Stimulated activated CD8-positive, alpha-beta memory T cell treated with anti-CD3 and anti-CD28 coated beads, Interleukin-12 subunit alpha, Interleukin-12 subunit beta, amount 100 ng/mL, for 4 hours (primary cell): ENCODE results near the gene ABCC4.

Source experiments
- DNase-seq: peaks from one replicate; pipeline ENCODE4 v3.0.0-alpha.2; 2020; ENCODE audit warnings: low read depth

Gene ABCC4

GRCh38 chr13:95258098-95258497, 43.2 kb downstream of the ABCC4 start:
- no peak for DNase-seq

GRCh38 chr13:95256091-95256490, 45.2 kb downstream of the ABCC4 start:
- DNase-seq, result no peak

- DNase-seq, result no peak
Measured at GRCh38 chr13:95255072-95255732, 46.0 kb downstream of the ABCC4 start.

- no peak for DNase-seq
Measured at GRCh38 chr13:95254339-95254738, 46.9 kb downstream of the ABCC4 start.

- DNase-seq, result no peak
Measured at GRCh38 chr13:95253033-95253432, 48.2 kb downstream of the ABCC4 start.

- DNase-seq, result no peak
Measured at GRCh38 chr13:95251641-95252040, 49.6 kb downstream of the ABCC4 start.

GRCh38 chr13:95250961-95251360, 50.3 kb downstream of the ABCC4 start:
- no peak for DNase-seq

- no peak for DNase-seq
Measured at GRCh38 chr13:95248953-95249352, 52.3 kb downstream of the ABCC4 start.

- DNase-seq, result no peak
Measured at GRCh38 chr13:95247852-95248251, 53.4 kb downstream of the ABCC4 start.

GRCh38 chr13:95247171-95247570, 54.1 kb downstream of the ABCC4 start:
- no peak for DNase-seq

GRCh38 chr13:95246292-95247082, 54.8 kb downstream of the ABCC4 start:
- DNase-seq, result no peak

GRCh38 chr13:95245071-95245470, 56.2 kb downstream of the ABCC4 start:
- DNase-seq, result no peak

- DNase-seq, result no peak
Measured at GRCh38 chr13:95243207-95243606, 58.0 kb downstream of the ABCC4 start.

- DNase-seq, result no peak
Measured at GRCh38 chr13:95241321-95241720, 59.9 kb downstream of the ABCC4 start.

- no peak for DNase-seq
Measured at GRCh38 chr13:95239283-95239682, 62.0 kb downstream of the ABCC4 start.

- no peak for DNase-seq
Measured at GRCh38 chr13:95237310-95237870, 63.9 kb downstream of the ABCC4 start.

- DNase-seq, result no peak
Measured at GRCh38 chr13:95236774-95237173, 64.5 kb downstream of the ABCC4 start.

GRCh38 chr13:95235974-95236373, 65.3 kb downstream of the ABCC4 start:
- DNase-seq, result no peak

- no peak for DNase-seq
Measured at GRCh38 chr13:95235199-95235756, 66.0 kb downstream of the ABCC4 start.

- no peak for DNase-seq
Measured at GRCh38 chr13:95234242-95234641, 67.0 kb downstream of the ABCC4 start.

GRCh38 chr13:95233026-95233635, 68.1 kb downstream of the ABCC4 start:
- DNase-seq, result no peak

- DNase-seq, result no peak
Measured at GRCh38 chr13:95231393-95231792, 69.9 kb downstream of the ABCC4 start.

GRCh38 chr13:95229855-95230254, 71.4 kb downstream of the ABCC4 start:
- DNase-seq, result no peak
